ENCODE data around the gene EIF5. TPM values are rescaled to one million over a fixed set of nuclear protein-coding genes. Genes with fewer than 3 reads are reported as not detected.

Gene EIF5
- total RNA-seq (2014; rRNA removed; shearing (Covaris generic); ENCODE audit: low replicate concordance) = 133 and 141 TPM in 2 replicates

DNA sequence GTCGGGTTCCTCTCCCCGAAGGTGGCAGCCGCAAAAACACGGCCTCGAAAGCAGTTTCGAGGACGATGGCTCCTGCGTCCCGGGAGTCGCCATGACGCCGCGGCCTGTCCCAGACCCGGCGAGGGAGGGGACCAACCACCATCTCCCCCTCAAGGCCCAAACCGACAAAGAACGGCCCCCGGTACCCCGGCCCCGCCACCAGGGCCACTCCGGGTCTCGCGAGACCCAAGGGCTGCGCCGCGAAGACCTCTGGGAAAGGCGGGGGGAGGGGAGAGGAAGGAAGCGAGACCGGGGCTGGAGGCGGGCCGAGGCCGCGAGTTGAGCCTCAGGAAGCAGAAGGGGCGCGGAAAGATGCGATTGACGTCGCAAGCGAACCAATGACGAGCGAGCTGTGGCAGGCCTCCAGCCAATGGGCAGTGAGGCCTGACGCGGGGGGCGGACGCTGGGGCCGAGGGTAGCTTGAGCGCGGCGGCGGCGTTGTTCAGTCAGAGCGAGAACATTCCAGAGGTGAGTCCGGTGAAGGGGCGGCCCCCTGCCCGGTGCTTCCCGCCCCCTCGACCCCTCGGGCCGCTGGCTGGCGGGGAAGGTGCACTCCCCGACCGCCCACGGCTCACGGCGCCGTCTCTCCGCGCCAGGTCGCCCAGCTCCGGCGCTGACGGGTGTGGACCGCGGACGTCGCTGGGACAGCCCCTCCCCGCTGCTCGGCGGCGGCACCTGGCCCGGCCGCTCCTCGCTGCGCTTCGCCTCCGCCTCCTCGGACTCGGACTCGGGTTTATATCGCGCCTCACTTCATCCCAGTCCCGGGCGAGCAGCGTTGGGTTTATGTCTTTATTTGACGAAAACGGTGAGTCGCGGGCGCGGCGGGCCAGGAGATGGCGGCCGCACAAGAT, at the start of gene EIF5:
EIF5 (plus strand) TSS at position 484 of the 890 bp plus-strand sequence. CDS start 1,624 bp downstream, outside the sequence.
- DNase-seq (ENCODE audit: low read depth) = peak; percentile 98
- in situ Hi-C loops (cut with HindIII; ENCODE audit: low pct_unique_long_range_greater_than_20kb, low sequenced_read_pairs) = no loop called here

DNA sequence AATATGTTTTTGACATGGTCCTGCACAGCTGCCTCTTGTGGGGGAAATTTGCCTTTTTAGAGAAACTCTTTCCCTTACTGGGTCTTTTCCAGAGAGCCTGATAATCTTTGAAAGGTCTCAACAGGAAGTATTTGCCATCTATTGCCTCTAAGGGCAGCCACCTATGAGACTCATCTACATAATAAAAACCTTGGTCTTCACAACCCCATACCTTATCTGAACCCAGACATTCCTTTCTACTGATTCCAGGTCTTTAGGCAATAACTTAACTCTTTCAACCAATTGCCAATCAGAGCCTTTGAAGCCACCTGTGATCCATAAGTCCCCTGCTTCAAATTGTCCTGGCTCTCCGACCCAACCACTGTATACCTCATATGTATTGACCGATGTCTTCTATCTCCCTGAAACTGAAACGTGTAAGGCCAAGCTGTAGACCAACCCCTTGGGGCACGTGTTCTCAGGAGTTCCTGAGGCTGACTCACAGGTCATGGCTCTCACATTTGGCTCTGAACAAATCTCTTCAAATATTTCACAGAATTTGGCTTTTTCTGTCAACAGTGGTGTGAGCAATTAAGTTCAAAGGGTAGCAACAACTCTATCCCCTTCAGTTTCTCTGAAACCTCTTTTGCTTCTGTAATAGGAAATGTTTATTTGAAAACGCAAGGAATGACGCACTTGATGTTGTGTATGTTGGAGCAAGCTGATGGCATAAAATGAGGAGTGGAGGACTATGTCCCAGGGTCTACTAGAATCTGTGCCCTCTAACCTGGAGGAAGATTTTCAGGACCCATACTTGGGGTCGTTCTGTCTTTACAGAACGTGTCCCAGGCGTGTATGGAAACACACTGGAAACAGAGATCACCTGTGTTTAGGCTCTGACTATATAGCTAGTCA, 49.2 kb upstream of the EIF5 start:
- in situ Hi-C loops (cut with HindIII; ENCODE audit: low pct_unique_long_range_greater_than_20kb, low sequenced_read_pairs) = no loop called here
- DNase-seq (ENCODE audit: low read depth) = no peak

DNA sequence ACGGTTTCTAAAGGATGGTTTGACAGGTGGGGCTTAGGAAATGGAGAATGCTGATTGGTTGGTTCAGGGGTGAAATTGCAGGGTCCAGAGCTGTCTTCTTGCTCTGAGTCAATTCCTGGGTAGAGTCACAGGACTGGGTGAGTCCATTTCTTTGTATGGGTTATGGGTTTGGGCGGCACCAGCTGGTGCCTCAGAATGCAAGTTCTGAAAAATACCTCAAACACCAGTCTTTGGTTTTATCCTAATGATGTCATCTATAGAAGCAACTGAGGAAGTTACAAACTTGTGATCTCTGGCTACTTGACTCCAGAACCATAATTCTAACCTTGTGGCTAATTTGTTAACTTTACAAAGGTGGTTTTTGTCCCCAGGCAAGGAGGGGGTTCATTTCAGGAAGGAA, 47.6 kb upstream of the EIF5 start:
- no peak for DNase-seq (ENCODE audit: low read depth)
- in situ Hi-C loops (cut with HindIII; ENCODE audit: low pct_unique_long_range_greater_than_20kb, low sequenced_read_pairs) = no loop called here

DNA sequence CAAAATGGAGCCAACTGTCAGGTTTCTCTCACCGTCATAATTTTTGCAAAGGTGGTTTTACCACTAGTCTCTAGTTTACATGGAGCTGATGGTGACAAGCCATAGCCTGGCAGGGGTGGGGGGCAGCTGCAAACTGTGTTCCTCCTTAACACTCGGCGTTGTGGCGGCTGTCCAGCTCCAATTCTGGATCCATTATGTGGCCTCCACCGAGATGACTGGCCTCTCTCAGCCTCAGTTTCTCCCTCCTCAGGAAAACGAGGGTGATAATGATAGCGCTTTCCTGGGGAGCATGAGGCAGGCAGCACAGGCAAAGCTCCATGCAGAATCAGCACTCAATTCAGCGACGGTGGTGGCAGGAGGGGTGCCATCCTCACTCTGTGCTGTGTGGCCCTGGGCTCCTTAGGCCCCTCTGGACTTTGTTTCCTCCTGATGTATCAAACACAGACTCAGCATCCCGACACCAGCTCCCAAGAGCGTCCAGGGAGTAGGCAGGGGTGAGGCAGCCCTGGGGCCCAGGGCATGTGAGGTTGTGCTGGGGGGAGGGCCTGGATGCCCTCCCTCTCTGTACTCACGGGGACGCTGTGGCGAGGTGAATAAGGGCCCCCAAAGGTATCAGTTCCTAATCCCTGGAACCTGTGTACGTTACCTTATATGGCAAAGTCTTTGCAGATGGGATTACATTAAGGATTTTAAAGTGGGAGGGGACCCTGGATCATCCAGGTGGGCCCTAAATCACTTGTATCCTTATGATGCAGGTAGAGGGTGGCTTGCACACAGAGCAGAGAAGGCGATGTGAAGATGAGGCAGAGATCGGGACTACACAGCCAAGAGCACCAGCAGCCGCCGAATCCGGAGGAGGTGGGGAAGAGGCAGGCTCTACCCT, 46.8 kb upstream of the EIF5 start:
- DNase-seq (ENCODE audit: low read depth) = no peak
- in situ Hi-C loops (cut with HindIII; ENCODE audit: low pct_unique_long_range_greater_than_20kb, low sequenced_read_pairs) = no loop called here

DNA sequence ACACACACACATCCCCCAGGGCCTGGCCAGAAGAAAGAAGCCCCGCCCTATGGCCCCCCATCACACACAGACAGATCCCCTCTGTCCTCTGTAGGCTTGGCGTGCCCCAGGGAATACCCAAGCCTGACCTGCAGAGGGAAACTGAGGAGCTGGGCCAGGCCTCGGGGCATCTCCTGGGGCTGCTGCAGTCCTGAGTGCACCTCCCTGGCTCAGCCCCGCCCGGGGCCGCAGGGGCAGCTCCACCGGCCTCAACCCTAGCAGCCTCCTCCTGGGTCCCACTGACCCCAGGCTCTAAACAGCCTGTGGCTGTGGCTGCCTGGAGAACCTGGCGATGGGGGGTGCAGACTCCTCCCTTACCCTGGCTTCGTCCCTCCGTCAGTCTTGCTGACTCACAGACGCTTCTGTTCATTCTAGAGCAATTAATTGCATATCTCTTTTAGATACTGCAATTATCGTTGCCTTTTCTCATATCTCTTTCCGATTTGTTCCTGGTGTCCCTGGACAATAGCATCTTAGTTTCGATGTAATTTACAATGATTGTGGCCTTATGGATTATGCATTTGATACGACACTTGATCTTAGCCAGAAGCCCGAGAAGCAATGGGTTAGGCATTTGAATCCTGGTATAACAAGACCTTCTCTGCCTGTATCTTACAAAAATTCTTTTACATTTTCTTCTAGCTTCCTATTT, 45.8 kb upstream of the EIF5 start:
- DNase-seq (ENCODE audit: low read depth) = no peak
- in situ Hi-C loops (cut with HindIII; ENCODE audit: low pct_unique_long_range_greater_than_20kb, low sequenced_read_pairs) = no loop called here

DNA sequence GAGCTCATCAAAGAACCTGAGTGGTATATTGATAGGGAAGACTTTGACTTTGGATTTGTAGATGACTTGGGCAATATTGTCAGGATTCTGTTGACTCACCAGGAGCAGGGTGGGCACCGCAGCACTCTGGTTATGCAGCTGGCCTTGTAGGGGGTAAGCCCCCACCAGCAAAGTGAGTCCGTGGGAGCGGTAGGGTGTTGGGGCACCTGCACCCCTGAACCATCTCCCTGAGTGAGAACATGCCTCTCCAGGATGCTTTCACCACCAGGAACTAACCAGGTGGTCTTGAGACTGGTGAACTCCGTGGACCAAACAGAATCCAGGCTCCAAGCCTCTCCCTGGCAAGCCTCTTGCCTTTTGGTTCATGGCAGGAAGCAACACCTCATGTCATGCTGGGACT, 44.0 kb upstream of the EIF5 start:
- in situ Hi-C loops (cut with HindIII; ENCODE audit: low pct_unique_long_range_greater_than_20kb, low sequenced_read_pairs) = no loop called here

GRCh38 chr14:103290494-103290893, 43.5 kb upstream of the EIF5 start:
- in situ Hi-C loops (cut with HindIII; ENCODE audit: low pct_unique_long_range_greater_than_20kb, low sequenced_read_pairs) = no loop called here

More for the DNA sequence above, 44.0 kb upstream of the EIF5 start:
- DNase-seq (ENCODE audit: low read depth) = no peak

GRCh38 chr14:103290961-103291360, 43.1 kb upstream of the EIF5 start:
- in situ Hi-C loops (cut with HindIII; ENCODE audit: low pct_unique_long_range_greater_than_20kb, low sequenced_read_pairs) = no loop called here
- no peak for DNase-seq (ENCODE audit: low read depth)

More at GRCh38 chr14:103290494-103290893, 43.5 kb upstream of the EIF5 start:
- no peak for DNase-seq (ENCODE audit: low read depth)

GRCh38 chr14:103292426-103293374, 41.3 kb upstream of the EIF5 start:
- in situ Hi-C loops (cut with HindIII; ENCODE audit: low pct_unique_long_range_greater_than_20kb, low sequenced_read_pairs) = no loop called here
- DNase-seq (ENCODE audit: low read depth) = peak; percentile 62

GRCh38 chr14:103293465-103293864, 40.6 kb upstream of the EIF5 start:
- DNase-seq (ENCODE audit: low read depth) = no peak
- in situ Hi-C loops (cut with HindIII; ENCODE audit: low pct_unique_long_range_greater_than_20kb, low sequenced_read_pairs) = no loop called here

GRCh38 chr14:103294091-103294490, 39.9 kb upstream of the EIF5 start:
- DNase-seq (ENCODE audit: low read depth) = no peak
- in situ Hi-C loops (cut with HindIII; ENCODE audit: low pct_unique_long_range_greater_than_20kb, low sequenced_read_pairs) = no loop called here

DNA sequence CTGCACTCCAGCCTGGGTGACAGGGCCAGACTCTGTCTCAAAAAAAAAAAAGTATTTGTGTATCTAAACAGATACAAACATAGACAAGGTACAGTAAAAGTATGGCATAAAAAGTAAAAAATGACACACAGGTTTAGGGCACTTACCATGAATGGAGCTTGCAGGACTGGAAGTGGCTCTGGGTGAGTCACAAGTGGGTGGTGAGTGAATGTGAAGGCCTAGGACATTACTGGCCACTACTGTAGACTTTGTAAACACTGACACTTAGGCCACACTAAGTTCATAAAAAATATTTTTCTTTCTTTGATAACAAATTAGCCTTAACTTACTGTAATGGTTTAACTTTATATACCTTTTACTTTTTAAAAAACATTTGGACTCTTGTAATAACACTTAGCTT, 38.0 kb upstream of the EIF5 start:
- in situ Hi-C loops (cut with HindIII; ENCODE audit: low pct_unique_long_range_greater_than_20kb, low sequenced_read_pairs) = no loop called here

GRCh38 chr14:103296987-103297386, 37.0 kb upstream of the EIF5 start:
- in situ Hi-C loops (cut with HindIII; ENCODE audit: low pct_unique_long_range_greater_than_20kb, low sequenced_read_pairs) = no loop called here
- DNase-seq (ENCODE audit: low read depth) = no peak

More for the DNA sequence above, 38.0 kb upstream of the EIF5 start:
- DNase-seq (ENCODE audit: low read depth) = peak; percentile 23

DNA sequence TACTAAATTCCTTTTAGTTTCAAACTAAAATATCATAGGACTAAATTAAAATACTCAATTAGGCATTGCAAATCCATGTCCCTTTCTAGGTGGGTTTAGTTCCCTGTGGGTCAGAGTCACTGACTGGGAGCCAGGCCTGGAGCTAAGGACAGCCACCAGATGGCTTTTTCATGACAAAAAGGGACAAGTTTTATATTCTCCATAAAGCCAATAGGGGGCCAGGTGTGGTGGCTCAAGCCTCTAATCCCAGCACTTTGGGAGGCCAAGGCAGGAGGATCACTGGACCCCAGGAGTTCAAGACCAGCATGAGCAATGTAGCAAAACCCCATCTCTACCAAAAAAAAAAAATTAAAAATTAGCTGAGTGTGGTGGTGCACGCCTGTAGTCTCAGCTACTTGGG, 35.4 kb upstream of the EIF5 start:
- DNase-seq (ENCODE audit: low read depth) = no peak
- in situ Hi-C loops (cut with HindIII; ENCODE audit: low pct_unique_long_range_greater_than_20kb, low sequenced_read_pairs) = no loop called here

- in situ Hi-C loops (cut with HindIII; ENCODE audit: low pct_unique_long_range_greater_than_20kb, low sequenced_read_pairs) = no loop called here
- DNase-seq (ENCODE audit: low read depth) = no peak
Measured at GRCh38 chr14:103301512-103302354, 32.3 kb upstream of the EIF5 start.

- no peak for DNase-seq (ENCODE audit: low read depth)
Measured at GRCh38 chr14:103302966-103303365, 31.1 kb upstream of the EIF5 start.

More at GRCh38 chr14:103302966-103303365, 31.1 kb upstream of the EIF5 start:
- in situ Hi-C loops (cut with HindIII; ENCODE audit: low pct_unique_long_range_greater_than_20kb, low sequenced_read_pairs) = no loop called here
